ENCODE measurements around the gene MAP4. TPM values are rescaled to one million over a fixed set of nuclear protein-coding genes. Genes with fewer than 3 reads are reported as not detected.

Gene MAP4
- total RNA-seq, 2 experiments from 2014 or later, result 101 to 103 TPM

DNA sequence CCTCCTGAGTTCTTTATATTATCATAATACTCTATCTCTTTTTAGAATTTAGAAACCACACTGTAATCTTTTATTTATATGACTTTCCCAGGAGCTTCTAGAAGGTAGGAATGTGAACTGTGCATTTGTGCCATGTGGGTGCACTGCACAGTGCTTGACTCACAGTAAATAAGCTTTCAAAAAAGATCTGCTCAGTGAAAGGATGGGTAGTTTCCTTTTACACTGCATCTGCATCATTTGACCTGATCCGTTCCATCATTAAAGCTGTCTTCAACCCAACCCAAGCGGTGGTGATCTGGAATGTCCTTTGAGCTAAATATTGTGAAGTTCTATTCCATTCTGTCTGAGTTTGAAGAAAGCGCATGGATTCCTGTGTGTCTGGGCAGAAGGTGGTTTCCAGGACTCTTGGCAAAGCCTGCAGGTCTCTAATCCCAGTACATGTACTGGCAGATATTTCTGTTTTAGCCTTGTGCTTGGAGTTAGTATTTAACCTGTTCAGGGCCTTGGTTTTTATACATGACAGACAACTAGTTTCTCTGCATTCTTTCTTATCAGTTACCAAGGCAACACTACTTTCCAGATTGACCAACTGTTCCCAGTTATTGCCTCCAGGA, 116.6 kb downstream of the MAP4 start:
- Mint-ChIP-seq H3K4me1 (ENCODE audit: low read depth) (peaks cover 9% of the 10 kb centered on the region), H3K27me3 (no peaks in the 10 kb centered on the region), H3K4me3 (no peak overlapping the region), H3K36me3 (ENCODE audit: low read depth) (peaks cover 7% of the 10 kb centered on the region), H3K27ac (no peak overlapping the region), H3K9me3 (no peaks in the 10 kb centered on the region)
- DNase-seq (no peak), ATAC-seq (no peak)
- intact Hi-C loops (cut with micrococcal nuclease), result no loop called here
- ChIA-PET CTCF (interaction anchor here (0.7 to 1.3 kb wide), 3 partner anchors 90 to 479 kb away, joined by 3 to 4 read pairs (median 4); no protein-coding TSS in a partner anchor), POLR2A (interaction anchor here (0.7 to 1.1 kb wide), 2 partner anchors 10 to 371 kb away, joined by 3 read pairs; no protein-coding TSS in a partner anchor)
- TF ChIP-seq, protein P1, sequence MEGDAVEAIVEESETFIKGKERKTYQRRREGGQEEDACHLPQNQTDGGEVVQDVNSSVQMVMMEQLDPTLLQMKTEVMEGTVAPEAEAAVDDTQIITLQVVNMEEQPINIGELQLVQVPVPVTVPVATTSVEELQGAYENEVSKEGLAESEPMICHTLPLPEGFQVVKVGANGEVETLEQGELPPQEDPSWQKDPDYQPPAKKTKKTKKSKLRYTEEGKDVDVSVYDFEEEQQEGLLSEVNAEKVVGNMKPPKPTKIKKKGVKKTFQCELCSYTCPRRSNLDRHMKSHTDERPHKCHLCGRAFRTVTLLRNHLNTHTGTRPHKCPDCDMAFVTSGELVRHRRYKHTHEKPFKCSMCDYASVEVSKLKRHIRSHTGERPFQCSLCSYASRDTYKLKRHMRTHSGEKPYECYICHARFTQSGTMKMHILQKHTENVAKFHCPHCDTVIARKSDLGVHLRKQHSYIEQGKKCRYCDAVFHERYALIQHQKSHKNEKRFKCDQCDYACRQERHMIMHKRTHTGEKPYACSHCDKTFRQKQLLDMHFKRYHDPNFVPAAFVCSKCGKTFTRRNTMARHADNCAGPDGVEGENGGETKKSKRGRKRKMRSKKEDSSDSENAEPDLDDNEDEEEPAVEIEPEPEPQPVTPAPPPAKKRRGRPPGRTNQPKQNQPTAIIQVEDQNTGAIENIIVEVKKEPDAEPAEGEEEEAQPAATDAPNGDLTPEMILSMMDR (IDR thresholded peaks at IDR 0.05), result no peak

DNA sequence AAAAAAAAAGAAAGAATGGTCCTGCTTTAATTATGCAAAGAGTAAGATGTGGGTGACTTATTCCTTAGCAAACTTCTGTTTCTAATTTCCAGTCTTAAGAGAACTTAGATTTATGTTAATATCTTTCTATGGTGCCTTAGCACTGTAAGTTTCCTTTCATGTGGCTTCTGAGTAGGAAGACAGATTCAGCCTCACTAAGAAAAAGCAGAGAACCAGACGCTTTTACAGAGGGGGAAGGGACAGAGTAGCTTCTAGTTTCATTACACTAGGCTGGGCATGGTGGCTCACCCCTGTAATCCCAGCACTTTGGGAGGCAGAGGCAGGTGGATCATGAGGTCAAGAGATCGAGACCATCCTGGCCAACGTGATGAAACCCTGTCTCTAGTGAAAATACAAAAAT, 118.3 kb downstream of the MAP4 start:
- no peaks in the 10 kb centered on the region for H3K9me3 Mint-ChIP-seq
- no peaks in the 10 kb centered on the region for H3K27me3 Mint-ChIP-seq
- H3K36me3 Mint-ChIP-seq (ENCODE audit: low read depth), result peaks cover 4% of the 10 kb centered on the region
- POLR2A ChIA-PET, result no interaction called here
- DNase-seq (no peak), ATAC-seq (no peak)
- peaks cover 9% of the 10 kb centered on the region for H3K4me1 Mint-ChIP-seq (ENCODE audit: low read depth)
- TF ChIP-seq, protein P1 (IDR thresholded peaks at IDR 0.05), result no peak
- no peak overlapping the region for H3K4me3 Mint-ChIP-seq
- H3K27ac Mint-ChIP-seq, result no peak overlapping the region
- intact Hi-C loops (cut with micrococcal nuclease), result no loop called here
- CTCF ChIA-PET, result no interaction called here

DNA sequence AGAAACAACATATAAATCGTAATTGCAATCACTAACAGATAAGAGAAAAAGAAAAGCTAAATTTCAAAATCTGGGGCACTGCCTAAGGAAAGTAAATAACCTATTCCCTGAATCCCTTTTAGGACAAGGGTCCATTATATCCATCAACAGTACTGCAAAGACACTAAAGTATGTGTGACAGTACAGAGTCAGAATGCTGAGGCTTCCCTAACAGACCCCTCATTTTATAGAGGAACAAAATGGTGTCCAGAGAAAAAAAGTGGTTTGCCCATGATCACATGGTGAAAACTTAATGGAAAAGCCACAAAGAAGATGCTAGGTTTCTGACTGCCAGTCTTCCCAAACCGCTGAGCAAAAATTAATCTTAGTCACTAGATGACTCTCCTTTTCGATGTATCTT, 119.5 kb downstream of the MAP4 start:
- ATAC-seq (no peak), DNase-seq (no peak)
- H3K4me1 Mint-ChIP-seq (ENCODE audit: low read depth), result peaks cover 9% of the 10 kb centered on the region
- peaks cover 3% of the 10 kb centered on the region for H3K36me3 Mint-ChIP-seq (ENCODE audit: low read depth)
- CTCF ChIA-PET, result no interaction called here
- H3K27ac Mint-ChIP-seq, result no peak overlapping the region
- no peak overlapping the region for H3K4me3 Mint-ChIP-seq
- intact Hi-C loops (cut with micrococcal nuclease), result no loop called here
- POLR2A ChIA-PET, result no interaction called here
- TF ChIP-seq, protein P1 (IDR thresholded peaks at IDR 0.05), result no peak
- no peaks in the 10 kb centered on the region for H3K27me3 Mint-ChIP-seq
- no peaks in the 10 kb centered on the region for H3K9me3 Mint-ChIP-seq

DNA sequence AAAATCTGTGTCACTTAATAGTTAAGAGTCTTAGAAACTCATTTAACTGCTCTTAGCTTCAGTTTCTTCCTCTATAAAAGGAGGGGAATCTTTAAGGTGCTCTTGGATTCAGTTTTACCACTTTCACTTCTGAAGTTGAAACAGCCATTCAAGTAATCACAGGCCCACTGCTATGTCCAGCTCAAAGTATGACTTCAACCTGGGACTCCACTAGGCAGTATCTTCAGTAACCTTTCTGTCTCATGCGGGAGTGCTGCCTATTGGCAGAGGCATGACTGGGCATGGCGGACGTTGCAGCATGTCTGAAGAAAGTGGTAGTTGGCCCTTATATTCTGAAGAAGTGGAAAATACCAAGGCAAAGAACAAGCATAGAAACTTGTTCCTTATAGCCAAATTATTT, 121.0 kb downstream of the MAP4 start:
- Mint-ChIP-seq H3K27ac (no peak overlapping the region), H3K9me3 (no peaks in the 10 kb centered on the region), H3K36me3 (ENCODE audit: low read depth) (peaks cover 3% of the 10 kb centered on the region), H3K27me3 (no peaks in the 10 kb centered on the region), H3K4me3 (no peak overlapping the region), H3K4me1 (ENCODE audit: low read depth) (peaks cover 9% of the 10 kb centered on the region)
- ATAC-seq (no peak), DNase-seq (no peak)
- TF ChIP-seq, protein P1 (IDR thresholded peaks at IDR 0.05), result no peak
- CTCF ChIA-PET, result no interaction called here
- intact Hi-C loops (cut with micrococcal nuclease), result no loop called here
- POLR2A ChIA-PET, result no interaction called here

DNA sequence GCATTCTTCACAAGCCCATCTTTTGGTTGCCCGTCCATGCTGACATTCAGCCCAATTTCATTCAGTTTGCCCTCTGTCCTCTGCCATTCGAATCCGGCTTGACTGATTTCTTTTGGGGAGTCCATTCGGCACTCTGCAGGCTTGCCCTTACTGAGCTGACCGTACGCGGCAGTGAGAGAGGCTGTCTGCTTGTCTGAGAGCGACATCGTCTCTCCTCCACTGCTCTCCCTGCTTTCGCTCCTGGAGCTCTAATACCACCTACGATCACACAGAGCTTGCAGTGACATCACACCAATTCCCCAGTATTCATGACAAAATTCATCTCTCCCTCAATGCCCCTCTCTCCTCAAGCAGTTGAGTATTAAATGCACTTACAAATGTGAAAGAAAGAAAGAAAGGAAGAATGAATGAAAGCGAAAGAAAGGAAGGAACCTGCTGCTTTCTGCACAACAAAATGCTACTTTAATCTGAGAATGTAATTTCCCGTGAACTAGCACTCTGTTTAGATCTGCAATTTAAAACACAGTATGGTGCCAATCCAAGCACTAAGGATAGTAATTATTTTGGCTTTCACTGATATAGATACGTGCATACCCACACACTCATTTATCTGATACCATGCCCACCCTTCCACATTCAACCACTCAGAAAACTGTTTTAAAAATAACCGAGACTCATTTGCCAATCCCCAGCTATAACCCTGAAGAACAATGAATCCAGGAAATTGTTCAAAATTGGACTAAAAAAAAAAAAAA, 123.8 kb downstream of the MAP4 start:
- Mint-ChIP-seq H3K27ac (no peak overlapping the region), H3K27me3 (no peaks in the 10 kb centered on the region), H3K4me3 (no peak overlapping the region), H3K4me1 (ENCODE audit: low read depth) (peaks cover under 1% of the 10 kb centered on the region), H3K36me3 (ENCODE audit: low read depth) (peaks cover 12% of the 10 kb centered on the region), H3K9me3 (no peaks in the 10 kb centered on the region)
- DNase-seq, result no peak
- CTCF ChIA-PET, result interaction anchor here (0.9 to 1.5 kb wide), 4 partner anchors 10 to 98 kb away, joined by 3 to 5 read pairs (median 4); no protein-coding TSS in a partner anchor
- POLR2A ChIA-PET, result interaction anchor here (0.7 kb wide), 1 partner anchor 11 kb away, joined by 4 read pairs; no protein-coding TSS in a partner anchor
- ATAC-seq, result no peak
- intact Hi-C loops (cut with micrococcal nuclease), result no loop called here
- TF ChIP-seq, protein P1 (IDR thresholded peaks at IDR 0.05), result no peak

Data from activated CD8-positive, alpha-beta T cell treated with anti-CD3 and anti-CD28 coated beads for 36 hours (primary cell).